ENCODE data around the gene PPP2R5C.

DNA sequence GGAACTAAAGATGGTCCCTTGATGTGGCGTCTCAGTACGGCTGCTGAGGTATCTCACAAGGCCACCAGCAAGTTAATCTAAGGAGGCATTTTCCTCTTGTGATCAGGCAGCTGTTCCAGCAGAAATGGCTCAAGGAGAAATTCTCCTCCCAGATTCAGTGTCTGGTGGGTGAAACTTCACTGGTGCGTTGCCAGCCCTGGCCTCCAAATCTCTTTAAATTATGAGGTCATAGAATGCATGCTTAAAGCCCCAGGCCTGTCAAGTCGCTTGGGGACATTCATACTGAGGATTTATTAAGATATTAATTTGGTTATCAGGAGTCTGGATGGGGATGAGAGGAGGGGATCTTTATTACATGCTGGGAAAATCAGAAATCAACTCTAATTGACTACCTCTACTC lies 72.9 kb downstream of the PPP2R5C start:
- TF ChIP-seq POLR2A (IDR thresholded peaks at IDR 0.05; ENCODE audit: control extremely low read depth in 1 of 2, low read depth in 2 of 2, low read length in 2 of 2): no peak
- no peak for TF ChIP-seq KDM1A (IDR thresholded peaks at IDR 0.05; ENCODE audit: borderline replicate concordance, low read length)
- TF ChIP-seq CTCF (IDR thresholded peaks at IDR 0.05; ENCODE audit: control extremely low read depth in 1 of 3, insufficient read depth in 1 of 3, low read depth in 1 of 3, low read length in 3 of 3): no peak
- TF ChIP-seq ATF3 (IDR thresholded peaks at IDR 0.05; ENCODE audit: insufficient read depth, low read depth, low read length): no peak
- no peak for TF ChIP-seq ZNF274 (IDR thresholded peaks at IDR 0.05; ENCODE audit: borderline replicate concordance, extremely low read depth, low read length)
- no peak for TF ChIP-seq CEBPB (IDR thresholded peaks at IDR 0.05; ENCODE audit: low read depth, low read length)
- no peak for TF ChIP-seq BCL11A (IDR thresholded peaks at IDR 0.05; ENCODE audit: low read depth in 2 of 2, low read length in 2 of 2)
- TF ChIP-seq CHD1 (IDR thresholded peaks at IDR 0.05; ENCODE audit: low read depth, low read length): no peak
- no peak for TF ChIP-seq RFX5 (IDR thresholded peaks at IDR 0.05; ENCODE audit: borderline replicate concordance, low read depth, low read length)
- no peak for TF ChIP-seq POLR2AphosphoS5 (IDR thresholded peaks at IDR 0.05; ENCODE audit: low read depth, low read length)
- TF ChIP-seq EZH2 (IDR thresholded peaks at IDR 0.05; ENCODE audit: low read depth, low read length, severe bottlenecking): no peak
- no peak for TF ChIP-seq EP300 (IDR thresholded peaks at IDR 0.05; ENCODE audit: borderline replicate concordance in 1 of 2, low read depth in 2 of 2, low read length in 2 of 2)
- TF ChIP-seq FOSL1 (IDR thresholded peaks at IDR 0.05; ENCODE audit: insufficient read depth, low read depth, low read length): no peak
